Body of pancreas (tissue), 4 donors: Measurements from ENCODE around the gene TPCN2. TPM values are rescaled to one million over a fixed set of nuclear protein-coding genes. Genes with fewer than 3 reads are reported as not detected.

Source experiments
- ATAC-seq: fragments of 150-250 bp; one replicate; pipeline ENCODE4 v1.9.1; 2016
- DNase-seq, 4 donors: peaks; one replicate each; pipeline ENCODE4 v3.0.0-alpha.2; 2019
- H3K27ac ChIP-seq, 4 donors: fragments of 200-600 bp; sonication (generic); 1 replicate in 3 of 4; 2 replicates in 1 of 4; pipeline versions ENCODE4 v1.5.1 to v1.6.1; 2016 to 2019; ENCODE audit warnings: mild to moderate bottlenecking in 1 of 4, mixed read lengths in 1 of 4, moderate library complexity in 1 of 4
- H3K27me3 ChIP-seq, 2 donors: fragments of 200-600 bp; sonication (generic); one replicate each; pipeline ENCODE4 v1.6.0; 2016; ENCODE audit warnings: mild to moderate bottlenecking in 1 of 2
- H3K36me3 ChIP-seq, 2 donors: fragments of 200-600 bp; sonication (generic); replicated peaks in 1 of 2; 2 replicates each; pipeline ENCODE4 v1.5.1; 2016; ENCODE audit warnings: low read depth in 2 of 2; ENCODE audit not compliant: insufficient read depth in 1 of 2
- H3K4me1 ChIP-seq: fragments of 200-600 bp; sonication (generic); one replicate; pipeline ENCODE4 v1.6.0; 2016
- H3K4me3 ChIP-seq, 2 donors: fragments of 200-600 bp; sonication (generic); 1 replicate in 1 of 2; 2 replicates in 1 of 2; pipeline ENCODE4 v1.5.1; 2016 to 2019
- H3K9me3 ChIP-seq, 3 donors: fragments of 200-600 bp; sonication (generic); 1 replicate in 2 of 3; 2 replicates in 1 of 3; pipeline ENCODE4 v1.5.1; 2016
- POLR2A ChIP-seq, 3 donors: fragments of 450-650 bp; IDR thresholded peaks; one replicate each; pipeline ENCODE4 v1.6.1; 2016; ENCODE audit warnings: antibody characterized with exemption in 3 of 3, mild to moderate bottlenecking in 2 of 3
- WGBS, 2 donors: methylation state at CpG; one replicate each; pipeline ENCODE4 v1.1.5; 2017; 5-methylcytosine and 5-hydroxymethylcytosine counted together
- intact Hi-C: fragments of 100-400 bp; cut with DNase I; formaldehyde crosslinking; loops from one replicate; pipeline ENCODE4 v1.15.1; 2023
- total RNA-seq, 2 donors: library from RNA; depleted of rRNA; stranded (reverse); fragments of >200 nt; gene quantifications; one replicate each; pipeline ENCODE4 v1.1.0, GENCODE V29; 2016
- TF ChIP-seq, protein P1 (sequence below), 7 experiments: fragments of 450-650 bp in 4 of 7; fragments of 200-600 bp in 3 of 7; sonication (generic) in 3 of 7; IDR thresholded peaks; one replicate each; pipeline ENCODE4 v1.5.1; 2016 to 2019; ENCODE audit warnings: antibody characterized with exemption in 7 of 7

Gene TPCN2
- total RNA-seq, 2 donors from 2014 or later, result 10.9 to 18.9 TPM

DNA sequence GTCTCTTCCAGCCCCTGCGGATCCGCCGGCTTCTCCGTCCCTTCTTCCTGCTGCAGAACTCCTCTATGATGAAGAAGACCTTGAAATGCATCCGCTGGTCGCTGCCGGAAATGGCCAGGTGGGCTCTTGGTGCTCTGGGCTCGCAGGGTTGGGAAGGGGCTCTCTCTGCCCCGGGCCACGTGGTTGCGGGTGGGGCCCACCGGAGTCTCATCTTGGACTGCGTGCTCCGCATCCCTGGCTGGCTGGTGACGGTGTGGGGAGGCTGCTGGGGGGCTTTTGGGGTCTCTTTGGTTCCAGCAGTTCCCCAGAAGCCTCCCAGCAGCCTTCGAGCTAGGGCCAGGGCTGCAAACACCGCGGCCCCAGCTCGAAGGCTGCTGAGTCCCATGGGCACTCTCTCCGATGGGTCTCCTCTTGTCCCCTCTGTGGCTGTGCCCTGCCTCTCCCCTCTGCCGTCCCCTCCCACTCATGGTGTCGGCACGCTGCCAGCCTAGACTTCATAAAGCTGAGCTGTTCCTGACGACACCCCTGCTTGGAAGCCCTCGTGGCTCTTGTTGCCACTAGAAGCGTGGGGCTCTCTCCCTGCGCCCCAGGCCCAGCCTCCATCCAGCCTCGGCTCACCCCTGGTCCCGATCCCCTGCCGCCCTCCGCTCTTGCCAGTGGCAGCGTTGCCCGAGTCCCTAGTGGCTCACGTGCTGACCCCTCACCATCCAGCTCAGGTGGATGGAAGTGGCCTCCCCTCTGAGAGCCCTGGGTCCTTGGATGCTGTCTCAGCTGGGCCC lies 14.3 kb downstream of the TPCN2 start:
- intact Hi-C loops, result no loop called here
- no peaks in the 10 kb centered on the region for H3K27me3 ChIP-seq
- H3K27ac ChIP-seq, result no peak overlapping the region
- H3K4me3 ChIP-seq, result no peak overlapping the region
- no peak for ATAC-seq
- no peaks in the 10 kb centered on the region for H3K36me3 ChIP-seq
- no peaks in the 10 kb centered on the region for H3K9me3 ChIP-seq
- DNase-seq, result no peak
- TF ChIP-seq, protein P1, sequence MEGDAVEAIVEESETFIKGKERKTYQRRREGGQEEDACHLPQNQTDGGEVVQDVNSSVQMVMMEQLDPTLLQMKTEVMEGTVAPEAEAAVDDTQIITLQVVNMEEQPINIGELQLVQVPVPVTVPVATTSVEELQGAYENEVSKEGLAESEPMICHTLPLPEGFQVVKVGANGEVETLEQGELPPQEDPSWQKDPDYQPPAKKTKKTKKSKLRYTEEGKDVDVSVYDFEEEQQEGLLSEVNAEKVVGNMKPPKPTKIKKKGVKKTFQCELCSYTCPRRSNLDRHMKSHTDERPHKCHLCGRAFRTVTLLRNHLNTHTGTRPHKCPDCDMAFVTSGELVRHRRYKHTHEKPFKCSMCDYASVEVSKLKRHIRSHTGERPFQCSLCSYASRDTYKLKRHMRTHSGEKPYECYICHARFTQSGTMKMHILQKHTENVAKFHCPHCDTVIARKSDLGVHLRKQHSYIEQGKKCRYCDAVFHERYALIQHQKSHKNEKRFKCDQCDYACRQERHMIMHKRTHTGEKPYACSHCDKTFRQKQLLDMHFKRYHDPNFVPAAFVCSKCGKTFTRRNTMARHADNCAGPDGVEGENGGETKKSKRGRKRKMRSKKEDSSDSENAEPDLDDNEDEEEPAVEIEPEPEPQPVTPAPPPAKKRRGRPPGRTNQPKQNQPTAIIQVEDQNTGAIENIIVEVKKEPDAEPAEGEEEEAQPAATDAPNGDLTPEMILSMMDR (IDR thresholded peaks at IDR 0.05), result no peak
- TF ChIP-seq POLR2A (IDR thresholded peaks at IDR 0.05), result no peak
- H3K4me1 ChIP-seq, result no peaks in the 10 kb centered on the region
- WGBS, 2 donors, result 93 to 96% methylated on average over 27 to 30 of the region's 34 CpGs

DNA sequence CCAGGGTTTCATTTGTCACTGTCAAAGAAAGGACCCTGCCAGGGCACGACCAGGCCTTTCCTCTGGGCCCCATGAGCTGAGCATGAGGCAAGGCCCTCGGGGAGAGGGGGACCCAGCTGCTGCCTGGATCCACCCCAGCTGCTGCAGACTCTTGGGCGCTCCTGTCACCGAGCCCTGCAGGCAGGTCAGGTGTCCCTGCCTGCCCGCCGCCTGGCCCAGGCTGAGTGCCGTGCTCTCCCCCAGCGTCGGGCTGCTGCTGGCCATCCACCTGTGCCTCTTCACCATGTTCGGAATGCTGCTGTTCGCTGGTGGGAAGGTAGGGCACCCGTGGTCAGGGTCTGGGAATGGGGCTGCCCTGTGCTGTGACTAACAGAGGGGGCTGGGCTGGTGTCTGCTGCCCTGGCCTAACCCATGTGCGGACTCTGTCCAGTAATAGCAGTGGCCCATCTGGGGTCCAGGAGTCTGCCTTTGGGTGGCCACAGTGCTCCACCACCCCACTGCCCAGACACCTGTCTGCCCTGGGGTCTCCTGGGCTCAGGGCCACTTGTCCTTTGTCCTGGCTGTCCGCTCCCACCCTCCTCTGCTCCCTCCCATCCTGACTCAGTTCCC lies 15.0 kb downstream of the TPCN2 start:
- no peaks in the 10 kb centered on the region for H3K36me3 ChIP-seq
- TF ChIP-seq, protein P1 (IDR thresholded peaks at IDR 0.05), result no peak
- no peak for TF ChIP-seq POLR2A (IDR thresholded peaks at IDR 0.05)
- H3K27ac ChIP-seq, result no peak overlapping the region
- no peak overlapping the region for H3K4me3 ChIP-seq
- WGBS, 2 donors, result 80 to 87% methylated on average over 4 to 14 of the region's 14 CpGs
- DNase-seq (no peak), ATAC-seq (no peak)
- H3K4me1 ChIP-seq, result no peaks in the 10 kb centered on the region
- no peaks in the 10 kb centered on the region for H3K27me3 ChIP-seq
- intact Hi-C loops, result no loop called here
- no peaks in the 10 kb centered on the region for H3K9me3 ChIP-seq

DNA sequence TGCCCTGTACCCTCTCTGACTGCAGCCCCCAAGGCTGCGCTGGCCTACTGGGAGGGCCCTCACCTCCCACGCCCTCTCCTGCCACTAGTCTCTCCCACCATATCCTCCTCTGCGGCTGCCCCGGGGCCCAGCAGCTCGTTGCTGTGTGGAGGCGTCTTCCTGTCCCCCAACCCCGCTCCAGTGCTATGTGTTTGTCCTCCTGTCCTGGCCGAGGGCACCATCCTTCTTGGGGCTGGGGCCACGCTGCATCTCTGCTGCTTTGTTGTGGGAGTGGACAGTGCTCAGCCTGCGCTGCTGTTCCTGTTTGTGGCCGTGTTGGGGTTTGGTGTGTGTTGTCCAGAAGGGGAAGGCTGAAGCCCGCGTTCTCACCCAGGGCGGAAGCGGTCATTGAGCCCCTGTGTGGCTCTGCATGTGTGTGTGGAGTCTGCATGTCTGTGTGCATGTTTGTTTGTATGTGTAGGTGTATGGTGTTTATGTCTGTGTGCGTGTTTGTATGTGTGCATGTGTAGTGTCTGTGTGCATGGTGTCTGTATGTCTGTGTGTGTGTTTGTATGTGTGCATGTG lies 15.7 kb downstream of the TPCN2 start:
- H3K4me3 ChIP-seq, result no peak overlapping the region
- no peaks in the 10 kb centered on the region for H3K9me3 ChIP-seq
- no peaks in the 10 kb centered on the region for H3K4me1 ChIP-seq
- intact Hi-C loops, result no loop called here
- H3K27me3 ChIP-seq, result no peaks in the 10 kb centered on the region
- no peak overlapping the region for H3K27ac ChIP-seq
- TF ChIP-seq POLR2A (IDR thresholded peaks at IDR 0.05), result no peak
- TF ChIP-seq, protein P1 (IDR thresholded peaks at IDR 0.05), result no peak
- no peak for ATAC-seq
- WGBS, 2 donors, result 89 to 91% methylated on average over 15 to 16 of the region's 16 CpGs
- no peaks in the 10 kb centered on the region for H3K36me3 ChIP-seq
- no peak for DNase-seq

DNA sequence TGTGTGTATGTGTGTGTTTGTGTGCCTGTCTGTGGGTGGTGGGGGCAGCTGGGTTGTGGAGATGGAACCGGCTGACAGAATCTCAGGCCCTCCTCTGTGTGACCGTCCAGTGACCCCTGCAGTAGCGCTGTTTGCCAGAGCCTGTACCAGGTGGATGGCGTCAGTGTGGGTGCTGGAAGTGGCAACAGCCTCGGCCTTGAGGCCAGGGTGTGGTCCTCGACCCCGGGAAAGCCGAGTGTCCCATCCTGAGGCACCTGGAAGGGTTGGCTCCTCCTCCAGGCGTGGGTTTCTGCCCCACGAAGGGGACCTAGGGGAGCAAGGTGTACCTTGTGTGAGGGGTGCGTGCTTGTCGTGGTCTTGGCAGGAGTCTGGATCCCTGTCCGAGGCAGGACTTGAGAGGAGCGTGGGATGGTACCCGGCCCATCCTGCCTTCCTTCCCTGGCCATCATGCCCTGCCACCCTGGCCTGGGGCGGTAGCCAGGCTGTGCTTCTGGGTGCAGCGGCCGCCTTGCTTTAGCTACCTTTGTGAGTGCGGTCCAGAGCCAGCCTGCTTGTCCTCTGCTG lies 16.5 kb downstream of the TPCN2 start:
- Histone ChIP-seq H3K27ac (no peak overlapping the region), H3K4me3 (no peak overlapping the region), H3K27me3 (no peaks in the 10 kb centered on the region), H3K9me3 (no peaks in the 10 kb centered on the region), H3K36me3 (no peaks in the 10 kb centered on the region), H3K4me1 (no peaks in the 10 kb centered on the region)
- TF ChIP-seq, protein P1 (IDR thresholded peaks at IDR 0.05), result no peak
- no peak for TF ChIP-seq POLR2A (IDR thresholded peaks at IDR 0.05)
- DNase-seq, result no peak
- ATAC-seq, result no peak
- 85 to 97% methylated on average over 6 to 19 of the region's 19 CpGs for WGBS, 2 donors
- intact Hi-C loops, result no loop called here
